ENCODE measurements around the gene XYLT1. TPM values are rescaled to one million over a fixed set of nuclear protein-coding genes. Genes with fewer than 3 reads are reported as not detected.

Gene XYLT1
- total and polyA plus RNA-seq, 5 donors: 2.5 to 37.8 (median 11.7) TPM

DNA sequence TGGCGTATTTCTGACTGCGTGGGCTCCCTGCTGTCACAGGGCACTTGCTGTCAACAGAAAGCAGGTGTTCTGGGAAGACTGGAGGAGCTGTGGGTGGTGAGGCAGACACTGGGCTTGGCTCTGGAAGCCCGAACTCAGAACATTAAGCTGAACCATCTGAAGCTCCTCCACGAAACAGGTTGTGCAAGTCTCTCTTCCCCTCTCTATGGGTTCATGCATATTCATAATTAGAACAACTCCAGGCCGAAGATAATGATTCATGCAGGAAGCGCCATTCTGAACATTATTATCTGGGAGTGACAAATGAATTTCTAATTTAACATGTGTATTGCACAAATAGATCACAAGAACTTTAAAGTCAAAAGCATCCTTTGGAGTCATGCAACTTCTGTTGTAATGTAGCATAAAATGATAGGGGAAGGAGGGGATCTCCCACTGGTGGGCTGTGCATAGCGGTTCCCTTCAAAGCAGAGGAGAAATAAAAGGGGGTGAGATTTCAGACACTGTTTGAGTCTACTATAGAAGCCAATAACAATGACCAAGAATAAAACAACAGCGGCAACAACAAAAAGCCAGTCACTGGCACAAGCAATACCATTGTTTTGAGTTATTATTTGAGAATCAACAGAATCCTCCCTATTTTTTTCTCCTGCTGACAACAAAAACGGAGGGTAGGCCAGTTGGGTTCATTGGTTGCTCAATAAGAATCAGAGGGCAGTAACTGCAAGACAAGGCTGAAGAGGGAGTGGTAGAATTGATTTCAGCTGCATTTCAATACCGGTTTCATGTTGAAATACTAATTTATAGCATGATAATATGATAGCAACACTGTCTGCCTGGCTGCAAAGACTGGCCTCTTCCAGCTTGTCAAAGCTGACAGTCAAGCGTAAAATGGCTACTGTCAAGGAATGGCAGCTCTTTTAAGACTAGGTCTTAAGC, 407.3 kb downstream of the XYLT1 start:
- no peak overlapping the region for H3K4me3 ChIP-seq (ENCODE audit: low read length)
- intact Hi-C loops (cut with DNase I): no loop called here
- no peaks in the 10 kb centered on the region for H3K4me1 ChIP-seq (ENCODE audit: control insufficient read depth, insufficient read depth, low read length)
- DNase-seq (no peak), ATAC-seq (no peak)
- no peaks in the 10 kb centered on the region for H3K9me3 ChIP-seq (ENCODE audit: control insufficient read depth, low read length)
- WGBS: 64% methylated on average over 11 of the region's 11 CpGs
- H3K27ac ChIP-seq (ENCODE audit: low read length): no peak overlapping the region
- H3K27me3 ChIP-seq (ENCODE audit: control insufficient read depth, insufficient read depth): no peaks in the 10 kb centered on the region

DNA sequence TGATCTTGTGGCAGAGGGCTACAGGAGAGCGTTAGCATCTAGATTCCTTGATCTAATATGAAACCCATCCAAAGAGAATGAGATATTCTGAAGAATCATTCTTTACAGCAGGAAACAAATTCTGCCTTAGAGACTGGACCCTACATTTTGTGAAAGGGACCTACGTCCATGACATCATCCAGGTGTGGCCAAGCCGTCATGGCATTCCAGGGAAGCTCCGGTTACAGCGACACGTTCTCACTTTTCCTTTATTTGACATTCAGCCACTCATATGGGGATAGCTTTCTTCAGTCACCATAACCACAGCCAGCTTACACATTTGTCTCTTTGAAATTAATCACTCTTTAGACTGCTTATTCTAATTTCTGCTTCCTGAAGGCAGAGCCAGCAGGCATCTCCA, 408.1 kb downstream of the XYLT1 start:
- no peak for ATAC-seq
- intact Hi-C loops (cut with DNase I): no loop called here
- Histone ChIP-seq H3K4me3 (ENCODE audit: low read length) (no peak overlapping the region), H3K9me3 (ENCODE audit: control insufficient read depth, low read length) (no peaks in the 10 kb centered on the region), H3K4me1 (ENCODE audit: control insufficient read depth, insufficient read depth, low read length) (no peaks in the 10 kb centered on the region), H3K27me3 (ENCODE audit: control insufficient read depth, insufficient read depth) (no peaks in the 10 kb centered on the region), H3K27ac (ENCODE audit: low read length) (no peak overlapping the region)
- DNase-seq: no peak
- 80% methylated on average over 6 of the region's 6 CpGs for WGBS

DNA sequence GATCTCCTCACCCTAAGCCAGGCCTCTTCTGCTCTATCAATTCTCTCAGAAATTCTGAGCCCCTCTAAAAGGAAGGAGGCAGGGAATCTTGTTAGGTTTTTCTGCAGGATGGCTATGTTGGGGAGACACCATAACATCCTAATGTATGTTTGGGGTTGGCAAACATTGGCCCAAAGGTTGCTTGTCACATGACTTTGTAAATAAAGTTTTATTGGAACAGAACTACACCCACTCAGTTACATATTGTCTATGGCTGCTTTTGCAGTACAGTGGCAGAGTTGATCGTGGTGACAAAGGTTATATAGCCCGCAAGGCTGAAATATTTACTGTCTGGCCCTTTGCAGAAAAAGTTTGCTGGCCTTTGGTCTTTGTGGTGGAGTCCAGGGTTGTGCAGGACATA, 409.4 kb downstream of the XYLT1 start:
- 90% methylated on average over 2 of the region's 2 CpGs for WGBS
- H3K4me3 ChIP-seq (ENCODE audit: low read length): no peak overlapping the region
- ATAC-seq (no peak), DNase-seq (no peak)
- H3K4me1 ChIP-seq (ENCODE audit: control insufficient read depth, insufficient read depth, low read length): no peaks in the 10 kb centered on the region
- intact Hi-C loops (cut with DNase I): no loop called here
- H3K27me3 ChIP-seq (ENCODE audit: control insufficient read depth, insufficient read depth): no peaks in the 10 kb centered on the region
- H3K27ac ChIP-seq (ENCODE audit: low read length): no peak overlapping the region
- no peaks in the 10 kb centered on the region for H3K9me3 ChIP-seq (ENCODE audit: control insufficient read depth, low read length)

DNA sequence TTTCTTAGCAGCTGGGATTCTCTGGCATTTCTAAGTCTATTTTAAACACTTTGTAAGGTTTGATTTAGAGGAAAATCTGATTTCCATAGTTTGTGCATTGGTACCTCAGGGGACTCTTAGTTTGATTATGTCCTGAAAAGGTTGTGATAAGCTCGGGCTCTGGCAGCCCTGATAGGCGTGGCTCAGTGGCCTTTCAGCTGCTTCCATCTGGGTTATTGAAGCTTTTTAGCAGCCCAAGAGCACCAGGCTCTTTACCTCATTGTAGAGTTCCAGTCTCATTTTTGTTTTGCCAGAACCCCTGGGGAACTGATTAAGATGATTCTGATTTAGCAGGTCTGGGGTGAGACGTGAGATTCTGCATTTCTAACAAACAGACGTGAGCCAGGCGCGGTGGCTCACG, 412.3 kb downstream of the XYLT1 start:
- ATAC-seq: no peak
- 55% methylated on average over 7 of the region's 7 CpGs for WGBS
- intact Hi-C loops (cut with DNase I): no loop called here
- no peak for DNase-seq
- no peaks in the 10 kb centered on the region for H3K27me3 ChIP-seq (ENCODE audit: control insufficient read depth, insufficient read depth)
- H3K4me1 ChIP-seq (ENCODE audit: control insufficient read depth, insufficient read depth, low read length): no peaks in the 10 kb centered on the region
- no peaks in the 10 kb centered on the region for H3K9me3 ChIP-seq (ENCODE audit: control insufficient read depth, low read length)
- no peak overlapping the region for H3K4me3 ChIP-seq (ENCODE audit: low read length)
- no peak overlapping the region for H3K27ac ChIP-seq (ENCODE audit: low read length)

DNA sequence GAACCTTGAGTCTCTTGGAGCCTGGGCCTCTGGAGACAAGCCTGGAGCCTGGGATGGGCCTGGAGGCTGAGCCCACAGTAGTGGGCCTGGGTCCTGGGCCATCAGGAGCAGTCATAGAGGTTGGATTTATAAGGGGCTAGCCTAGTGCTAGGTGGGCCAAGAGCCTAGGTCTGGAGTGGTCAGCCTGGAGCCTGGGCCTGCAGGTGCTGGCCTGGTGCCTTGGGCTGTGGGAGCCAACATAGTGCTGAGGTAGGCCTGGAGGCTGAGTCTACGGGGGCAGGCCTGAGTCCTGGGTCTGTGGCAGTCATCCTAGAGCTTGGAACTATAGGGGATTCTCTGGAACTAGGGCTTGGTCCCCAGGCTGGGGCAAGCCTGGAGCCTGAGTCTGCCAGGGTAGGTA, 414.1 kb downstream of the XYLT1 start:
- ATAC-seq (no peak), DNase-seq (no peak)
- Histone ChIP-seq H3K4me3 (ENCODE audit: low read length) (no peak overlapping the region), H3K4me1 (ENCODE audit: control insufficient read depth, insufficient read depth, low read length) (no peaks in the 10 kb centered on the region), H3K27me3 (ENCODE audit: control insufficient read depth, insufficient read depth) (no peaks in the 10 kb centered on the region), H3K9me3 (ENCODE audit: control insufficient read depth, low read length) (no peaks in the 10 kb centered on the region), H3K27ac (ENCODE audit: low read length) (no peak overlapping the region)
- 60% methylated on average over 1 of the region's 1 CpG for WGBS
- intact Hi-C loops (cut with DNase I): no loop called here

DNA sequence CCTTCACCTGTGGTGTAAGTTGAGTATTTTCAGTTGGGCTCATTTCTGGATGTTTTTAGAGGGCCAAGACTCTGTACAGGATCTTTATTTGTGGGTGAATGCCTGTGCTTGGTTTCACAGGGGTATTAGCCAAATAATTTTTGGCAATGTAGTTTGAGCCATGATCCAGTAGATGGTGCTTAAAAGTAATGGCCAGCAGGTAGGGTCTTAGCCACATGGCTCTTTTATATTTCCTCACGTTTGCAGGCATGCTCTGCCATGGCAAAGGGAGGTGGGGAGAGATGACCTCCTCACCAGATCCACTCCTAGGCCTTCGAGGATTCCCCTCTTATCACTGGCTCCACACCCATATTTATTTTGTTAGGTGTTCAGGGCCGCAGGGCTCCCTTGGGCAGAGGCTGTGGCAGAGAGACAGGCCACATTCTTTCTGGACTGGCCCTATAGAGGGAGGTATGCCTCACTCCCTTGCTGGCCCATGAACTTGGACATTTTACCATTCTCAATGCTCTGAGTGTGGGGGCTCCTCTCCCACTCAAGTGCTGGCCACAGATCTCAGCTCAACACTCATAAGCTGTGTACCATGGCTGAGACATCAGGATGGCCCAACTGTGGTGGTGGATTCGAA, 417.1 kb downstream of the XYLT1 start:
- Histone ChIP-seq H3K27ac (ENCODE audit: low read length) (no peak overlapping the region), H3K9me3 (ENCODE audit: control insufficient read depth, low read length) (no peaks in the 10 kb centered on the region), H3K4me1 (ENCODE audit: control insufficient read depth, insufficient read depth, low read length) (no peaks in the 10 kb centered on the region), H3K27me3 (ENCODE audit: control insufficient read depth, insufficient read depth) (no peaks in the 10 kb centered on the region), H3K4me3 (ENCODE audit: low read length) (no peak overlapping the region)
- intact Hi-C loops (cut with DNase I): no loop called here
- 31% methylated on average over 4 of the region's 4 CpGs for WGBS
- ATAC-seq (no peak), DNase-seq (no peak)
